ENCODE measurements around the gene ZNF618. TPM values are rescaled to one million over a fixed set of nuclear protein-coding genes. Genes with fewer than 3 reads are reported as not detected.

Gene ZNF618
- total RNA-seq, 2 experiments from 2014 or later = 0.12 to 0.33 TPM

DNA sequence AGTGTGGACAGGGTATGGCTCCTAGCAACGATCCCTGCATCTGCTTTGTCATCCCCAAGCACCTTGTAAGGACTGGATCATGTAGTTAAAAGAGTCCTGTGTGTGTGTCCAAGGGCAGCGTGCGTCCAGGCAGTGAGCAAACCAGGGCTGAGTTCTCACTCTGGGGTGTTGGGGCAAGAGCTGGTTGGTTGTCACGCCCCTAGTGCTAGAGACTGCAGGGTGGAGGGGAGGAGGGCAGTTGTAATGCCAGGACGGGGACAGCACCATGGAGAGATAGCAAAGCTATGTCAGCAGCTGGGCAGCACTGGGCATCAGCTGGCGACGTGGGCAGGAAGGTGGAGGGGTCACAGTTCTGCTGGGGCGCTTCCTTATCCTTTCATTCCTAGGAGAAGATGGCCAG lies 100.8 kb downstream of the ZNF618 start:
- ChIA-PET CTCF (no interaction called here), POLR2A (no interaction called here)
- Mint-ChIP-seq H3K4me3 (no peak overlapping the region), H3K27ac (no peak overlapping the region), H3K36me3 (no peaks in the 10 kb centered on the region), H3K9me3 (no peaks in the 10 kb centered on the region), H3K27me3 (no peaks in the 10 kb centered on the region), H3K4me1 (ENCODE audit: low read depth) (no peaks in the 10 kb centered on the region)
- intact Hi-C loops (cut with micrococcal nuclease) = no loop called here
- DNase-seq = no peak

- ChIA-PET CTCF (no interaction called here), POLR2A (no interaction called here)
- DNase-seq = no peak
- no peak overlapping the region for H3K27ac Mint-ChIP-seq
- intact Hi-C loops (cut with micrococcal nuclease) = no loop called here
- H3K9me3 Mint-ChIP-seq = no peaks in the 10 kb centered on the region
- no peaks in the 10 kb centered on the region for H3K36me3 Mint-ChIP-seq
- no peaks in the 10 kb centered on the region for H3K4me1 Mint-ChIP-seq (ENCODE audit: low read depth)
- H3K27me3 Mint-ChIP-seq = no peaks in the 10 kb centered on the region
- H3K4me3 Mint-ChIP-seq = no peak overlapping the region
Observed at GRCh38 chr9:113978725-113979342, 102.7 kb downstream of the ZNF618 start.

- Mint-ChIP-seq H3K27ac (no peak overlapping the region), H3K27me3 (no peaks in the 10 kb centered on the region), H3K4me1 (ENCODE audit: low read depth) (no peaks in the 10 kb centered on the region), H3K36me3 (no peaks in the 10 kb centered on the region), H3K4me3 (no peak overlapping the region), H3K9me3 (no peaks in the 10 kb centered on the region)
- ChIA-PET CTCF (no interaction called here), POLR2A (no interaction called here)
- intact Hi-C loops (cut with micrococcal nuclease) = no loop called here
- no peak for DNase-seq
Observed at GRCh38 chr9:113979343-113980127, 103.4 kb downstream of the ZNF618 start.

DNA sequence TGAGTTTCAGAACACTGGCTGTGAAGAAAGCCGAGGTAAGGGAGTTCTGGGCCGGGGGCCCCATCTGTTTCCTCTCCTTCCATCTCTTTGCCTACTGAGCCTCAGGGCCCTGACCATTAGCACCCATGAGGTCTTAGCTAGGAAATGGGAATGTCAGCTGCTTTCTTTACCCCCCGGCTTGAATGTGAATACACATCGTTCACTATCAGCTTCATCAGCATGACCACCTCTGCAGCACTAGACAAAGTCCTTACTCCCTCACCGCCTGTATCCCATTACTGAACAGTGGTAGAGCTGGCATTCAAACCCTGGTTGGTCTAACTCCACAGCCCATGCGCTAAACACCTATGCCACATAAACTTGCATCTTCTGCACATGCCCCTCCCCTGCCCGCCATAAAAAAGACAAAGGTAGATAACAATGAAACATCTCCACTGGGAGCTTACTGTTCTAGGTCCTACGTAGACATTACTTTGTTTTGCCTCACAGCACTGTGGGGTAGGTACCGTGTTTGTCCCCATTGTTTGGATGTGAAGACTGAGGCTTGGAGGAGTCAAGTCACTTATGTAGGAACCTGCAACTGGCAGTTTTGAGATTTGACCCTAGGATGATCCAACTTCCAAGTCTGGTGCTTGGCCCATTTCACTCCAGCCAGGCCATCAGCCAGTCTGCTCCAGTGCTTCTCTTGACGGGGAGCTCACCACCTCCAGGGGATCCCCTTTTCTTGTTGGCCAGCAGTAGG lies 108.7 kb downstream of the ZNF618 start:
- CTCF ChIA-PET = interaction anchor here (1.2 kb wide), 1 partner anchor 22 kb away, joined by 3 read pairs; no protein-coding TSS in a partner anchor

DNA sequence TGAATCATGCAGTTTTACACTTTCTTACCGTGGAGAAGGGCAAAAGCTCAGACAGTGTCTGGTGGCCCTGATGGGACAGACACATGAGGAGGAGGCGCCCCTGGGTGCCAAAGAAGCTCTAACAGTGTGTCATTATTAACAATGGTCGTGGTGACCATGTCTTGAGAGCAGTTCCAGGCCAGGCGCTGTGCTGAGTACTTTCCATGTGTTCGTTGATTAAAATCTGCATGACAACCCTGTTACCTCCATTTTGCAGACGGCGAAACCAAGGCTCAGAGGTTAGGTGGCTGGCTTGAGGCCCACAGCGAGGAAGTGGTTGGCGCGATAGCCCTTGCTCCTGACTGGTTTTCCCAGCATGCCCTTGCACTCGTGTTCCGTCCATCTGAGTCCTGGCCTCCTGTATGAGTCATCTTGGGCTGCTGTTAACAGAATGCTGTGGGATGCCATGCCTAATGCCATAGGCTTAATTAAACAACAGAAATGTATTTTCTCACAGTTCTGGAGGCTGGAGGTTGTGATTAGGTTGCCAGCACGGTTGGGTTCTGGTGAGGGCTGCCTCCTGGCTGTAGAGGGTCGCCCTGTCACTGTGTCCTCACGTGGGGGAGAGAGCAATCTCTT lies 110.0 kb downstream of the ZNF618 start:
- ChIA-PET POLR2A (no interaction called here), CTCF (no interaction called here)
- Mint-ChIP-seq H3K4me3 (no peak overlapping the region), H3K9me3 (no peaks in the 10 kb centered on the region), H3K4me1 (ENCODE audit: low read depth) (no peaks in the 10 kb centered on the region), H3K27me3 (no peaks in the 10 kb centered on the region), H3K27ac (no peak overlapping the region), H3K36me3 (no peaks in the 10 kb centered on the region)
- intact Hi-C loops (cut with micrococcal nuclease) = no loop called here
- no peak for DNase-seq

More for the DNA sequence above, 108.7 kb downstream of the ZNF618 start:
- Mint-ChIP-seq H3K36me3 (no peaks in the 10 kb centered on the region), H3K27ac (no peak overlapping the region), H3K27me3 (no peaks in the 10 kb centered on the region), H3K9me3 (no peaks in the 10 kb centered on the region), H3K4me3 (no peak overlapping the region), H3K4me1 (ENCODE audit: low read depth) (no peaks in the 10 kb centered on the region)
- DNase-seq = no peak
- POLR2A ChIA-PET = no interaction called here
- intact Hi-C loops (cut with micrococcal nuclease) = no loop called here

DNA sequence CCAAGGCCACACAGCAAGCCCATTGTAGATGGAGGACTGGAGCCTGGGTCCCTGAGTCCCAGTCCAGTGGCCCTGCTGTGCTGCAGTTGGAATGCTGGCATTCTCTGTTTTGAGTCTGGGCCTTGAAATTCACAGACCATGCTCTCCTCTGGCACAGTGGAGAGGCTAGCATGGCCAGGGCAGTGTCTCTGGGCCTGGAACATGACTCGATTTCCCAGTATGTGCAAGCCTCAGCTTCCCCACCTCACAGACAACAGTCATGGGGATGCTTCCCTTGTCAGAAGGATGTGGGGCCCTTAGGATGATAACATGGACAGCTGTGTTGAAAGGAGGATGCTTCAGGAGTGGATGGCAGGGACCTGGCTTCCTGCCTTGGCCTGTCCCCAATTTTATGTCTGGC lies 110.8 kb downstream of the ZNF618 start:
- intact Hi-C loops (cut with micrococcal nuclease) = no loop called here
- Mint-ChIP-seq H3K27ac (no peak overlapping the region), H3K4me3 (no peak overlapping the region), H3K9me3 (no peaks in the 10 kb centered on the region), H3K4me1 (ENCODE audit: low read depth) (no peaks in the 10 kb centered on the region), H3K27me3 (no peaks in the 10 kb centered on the region), H3K36me3 (no peaks in the 10 kb centered on the region)
- DNase-seq = no peak
- CTCF ChIA-PET = interaction anchor here (1.0 kb wide), 1 partner anchor 24 kb away, joined by 3 read pairs; no protein-coding TSS in a partner anchor
- POLR2A ChIA-PET = no interaction called here

- Mint-ChIP-seq H3K27ac (no peak overlapping the region), H3K4me1 (ENCODE audit: low read depth) (no peaks in the 10 kb centered on the region), H3K4me3 (no peak overlapping the region), H3K9me3 (no peaks in the 10 kb centered on the region), H3K27me3 (no peaks in the 10 kb centered on the region), H3K36me3 (no peaks in the 10 kb centered on the region)
- POLR2A ChIA-PET = no interaction called here
- CTCF ChIA-PET = interaction anchor here (1.0 kb wide), 1 partner anchor 24 kb away, joined by 3 read pairs; no protein-coding TSS in a partner anchor
- intact Hi-C loops (cut with micrococcal nuclease) = no loop called here
- DNase-seq = no peak
Observed at GRCh38 chr9:113987526-113987925, 111.4 kb downstream of the ZNF618 start.

GRCh38 chr9:113988385-113989016 lies 112.4 kb downstream of the ZNF618 start:
- ChIA-PET CTCF (no interaction called here), POLR2A (no interaction called here)
- no peaks in the 10 kb centered on the region for H3K27me3 Mint-ChIP-seq
- no peak overlapping the region for H3K4me3 Mint-ChIP-seq
- H3K4me1 Mint-ChIP-seq (ENCODE audit: low read depth) = no peaks in the 10 kb centered on the region
- no peaks in the 10 kb centered on the region for H3K9me3 Mint-ChIP-seq
- intact Hi-C loops (cut with micrococcal nuclease) = no loop called here
- no peak for DNase-seq
- H3K36me3 Mint-ChIP-seq = no peaks in the 10 kb centered on the region
- H3K27ac Mint-ChIP-seq = no peak overlapping the region

DNA sequence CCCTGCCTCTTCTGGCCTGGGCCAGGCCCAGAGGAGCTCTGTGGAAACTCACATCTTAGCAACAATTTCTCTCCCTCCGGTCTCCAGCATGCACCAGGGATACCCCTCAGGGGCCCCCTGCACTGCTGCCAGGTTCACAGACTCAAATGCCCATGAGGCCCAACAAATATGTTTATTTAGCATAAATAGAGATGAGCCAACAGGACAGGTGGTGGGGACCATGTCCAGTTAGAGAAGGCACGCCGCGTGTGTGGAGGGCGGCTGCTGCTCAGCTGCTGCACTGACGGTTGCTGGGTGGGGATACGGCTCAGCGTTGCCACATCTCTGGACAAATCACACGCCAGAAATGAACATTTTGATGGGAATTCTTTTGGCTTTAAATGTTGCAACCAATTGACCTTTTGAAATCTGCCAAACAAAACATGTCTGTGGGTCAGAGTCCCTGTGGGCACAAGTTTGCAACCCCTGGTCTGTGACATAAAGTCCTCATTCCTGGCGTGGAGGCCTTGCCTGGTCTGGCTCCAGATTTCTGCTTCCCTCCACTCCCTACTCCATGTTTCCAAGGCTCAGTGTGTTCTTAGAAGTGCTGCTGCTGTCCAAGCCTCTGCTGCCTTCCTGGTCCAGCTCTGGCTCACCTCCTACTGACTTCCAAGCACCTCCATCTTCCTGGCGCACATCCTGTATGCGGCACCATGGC lies 113.1 kb downstream of the ZNF618 start:
- no peaks in the 10 kb centered on the region for H3K9me3 Mint-ChIP-seq
- ChIA-PET CTCF (no interaction called here), POLR2A (no interaction called here)
- H3K27me3 Mint-ChIP-seq = no peaks in the 10 kb centered on the region
- no peak overlapping the region for H3K4me3 Mint-ChIP-seq
- no peak for DNase-seq
- H3K36me3 Mint-ChIP-seq = no peaks in the 10 kb centered on the region
- H3K4me1 Mint-ChIP-seq (ENCODE audit: low read depth) = no peaks in the 10 kb centered on the region
- no peak overlapping the region for H3K27ac Mint-ChIP-seq
- intact Hi-C loops (cut with micrococcal nuclease) = no loop called here

- POLR2A ChIA-PET = no interaction called here
- Mint-ChIP-seq H3K36me3 (no peaks in the 10 kb centered on the region), H3K4me1 (ENCODE audit: low read depth) (no peaks in the 10 kb centered on the region), H3K27me3 (no peaks in the 10 kb centered on the region), H3K27ac (no peak overlapping the region), H3K9me3 (no peaks in the 10 kb centered on the region), H3K4me3 (no peak overlapping the region)
- no peak for DNase-seq
- CTCF ChIA-PET = no interaction called here
- intact Hi-C loops (cut with micrococcal nuclease) = no loop called here
Observed at GRCh38 chr9:113989714-113990569, 113.8 kb downstream of the ZNF618 start.

DNA sequence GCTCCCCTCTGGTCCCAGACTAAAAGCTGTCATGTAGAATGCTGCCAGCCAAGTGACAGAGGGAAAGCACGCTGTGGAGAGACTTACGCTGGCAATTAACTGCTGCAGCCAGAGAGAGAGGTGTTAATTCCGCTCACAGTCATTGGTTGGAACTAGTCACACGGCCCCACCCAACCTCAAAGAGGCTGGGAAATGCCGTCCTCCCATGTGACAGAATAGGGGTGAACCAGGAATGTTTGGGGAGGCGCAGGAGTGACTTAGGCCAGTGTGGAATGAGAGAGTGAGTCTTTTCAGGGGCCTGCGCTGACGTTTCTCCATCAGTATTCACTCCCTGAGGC lies 114.4 kb downstream of the ZNF618 start:
- Mint-ChIP-seq H3K9me3 (no peaks in the 10 kb centered on the region), H3K27me3 (no peaks in the 10 kb centered on the region), H3K4me1 (ENCODE audit: low read depth) (no peaks in the 10 kb centered on the region), H3K27ac (no peak overlapping the region), H3K36me3 (no peaks in the 10 kb centered on the region), H3K4me3 (no peak overlapping the region)
- DNase-seq = no peak
- ChIA-PET POLR2A (no interaction called here), CTCF (no interaction called here)
- intact Hi-C loops (cut with micrococcal nuclease) = no loop called here

Data from activated CD4-positive, alpha-beta memory T cell treated with anti-CD3 and anti-CD28 coated beads for 36 hours (primary cell).